NCI-H748 treated with DMSO at 0.1 percent for 48 hours (cell line): Measurements from ENCODE around the gene SWI5.
A peak's percentile ranks its signal among the peaks of the same experiment; 100 is the strongest.
"Not testable (repeated sequence)": the region's sequence is repeated elsewhere in the genome, so short reads cannot be mapped to it uniquely, and the experiment has no call there.

Experiments used
- DNase-seq: peaks from one replicate; lab custom pipeline; 2025; lab: John Stamatoyannopoulos, UW

Gene SWI5

GRCh38 chr9:128276008-128276573, at the start of gene SWI5:
Gene SWI5 (plus strand): TSS chr9:128276276.
- peak; percentile 99 for DNase-seq

GRCh38 chr9:128226412-128226801, 49.7 kb upstream of the SWI5 start:
- no peak for DNase-seq

- DNase-seq = not testable (repeated sequence)
Measured at GRCh38 chr9:128230897-128231296, 45.2 kb upstream of the SWI5 start.

DNA sequence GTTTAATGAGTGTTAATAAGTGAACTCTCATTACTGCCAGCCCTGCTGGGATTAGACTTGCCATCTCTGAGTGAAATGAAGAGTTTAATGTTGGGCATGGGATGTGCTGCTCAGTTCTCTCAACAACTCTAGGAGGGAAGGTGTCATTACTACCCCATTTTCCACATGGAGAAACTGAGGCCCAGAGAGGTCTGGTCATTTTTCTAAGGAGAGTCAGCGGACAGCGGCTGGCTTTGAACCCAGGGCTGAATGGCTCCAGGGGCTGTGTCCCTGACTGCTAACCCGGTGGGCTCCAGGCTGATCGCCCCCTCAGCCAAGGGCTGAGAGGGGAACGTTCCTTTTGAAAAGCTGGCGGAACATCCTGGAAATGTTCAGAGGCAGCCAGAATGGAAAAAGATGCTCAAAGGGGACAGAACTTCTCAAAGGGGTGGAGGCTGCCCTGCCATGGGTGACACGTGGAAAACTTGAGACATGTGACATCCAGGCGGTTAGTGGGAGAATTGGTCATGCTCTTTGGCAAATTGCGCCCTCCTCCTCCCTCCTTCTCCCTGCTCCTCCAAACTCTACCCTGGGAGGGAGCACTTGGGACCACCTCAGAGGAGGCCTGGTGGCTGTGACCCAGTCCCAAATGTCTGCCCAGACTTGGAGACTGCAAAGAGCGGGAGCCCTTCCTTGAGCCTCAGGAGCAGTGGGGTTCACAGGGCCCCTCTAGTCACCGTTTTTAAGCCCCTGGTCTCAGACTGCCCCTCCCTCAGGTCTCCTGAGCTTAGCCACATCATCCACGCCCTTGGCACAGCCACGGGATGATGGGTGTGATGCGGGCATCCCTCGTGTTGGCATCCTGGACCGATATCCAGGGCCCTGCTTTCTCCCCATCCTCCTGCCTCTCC, 44.2 kb upstream of the SWI5 start:
- no peak for DNase-seq

GRCh38 chr9:128232528-128233428, 43.3 kb upstream of the SWI5 start:
- DNase-seq = no peak

DNA sequence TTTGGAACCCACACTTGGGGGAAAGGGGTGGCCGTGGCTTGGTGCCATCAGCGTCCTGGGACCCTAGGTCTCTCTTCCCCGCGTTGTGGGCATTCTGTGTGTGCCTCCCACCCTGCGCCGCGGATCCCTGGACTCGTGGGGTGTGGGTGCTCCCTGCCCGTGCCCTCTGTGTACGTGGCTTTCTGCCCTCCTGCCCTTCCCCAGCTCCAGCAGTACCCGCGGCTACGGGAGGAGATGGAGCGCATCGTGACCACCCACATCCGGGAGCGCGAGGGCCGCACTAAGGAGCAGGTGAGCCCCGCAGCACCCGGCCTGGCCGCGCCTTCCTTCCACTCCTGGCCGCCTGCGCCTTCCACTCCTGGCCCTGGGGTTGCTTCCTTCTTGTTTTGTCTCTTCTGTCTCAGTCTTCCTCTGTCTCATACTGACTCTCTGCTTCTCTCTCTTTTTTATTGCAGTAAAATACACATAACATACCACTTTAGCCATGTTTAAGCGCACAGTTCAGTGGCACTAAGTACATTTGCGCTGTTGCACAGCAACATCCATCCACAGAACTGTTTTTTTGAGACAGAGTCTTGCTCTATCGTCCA, 42.2 kb upstream of the SWI5 start:
- no peak for DNase-seq

- no peak for DNase-seq
Measured at GRCh38 chr9:128242124-128242523, 34.0 kb upstream of the SWI5 start.

DNA sequence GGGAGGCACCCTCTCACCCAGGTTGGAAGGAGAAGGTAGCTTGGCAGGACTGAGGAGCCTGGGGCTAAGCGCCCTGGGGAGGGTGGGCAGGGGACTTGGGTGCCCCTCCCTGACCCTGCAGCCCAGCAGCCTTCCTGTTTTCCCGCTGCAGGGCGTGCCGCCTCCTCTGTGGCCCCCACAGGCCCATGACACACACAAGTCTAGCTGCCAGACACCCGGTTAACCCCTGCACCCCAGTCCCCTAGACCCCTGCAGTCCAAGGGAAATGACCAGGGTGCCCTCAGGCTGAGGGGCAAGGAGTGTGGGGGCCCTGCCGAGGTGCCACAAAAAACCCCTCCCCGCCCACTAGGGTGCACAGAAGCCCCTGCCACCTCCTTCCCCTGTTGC, 33.3 kb upstream of the SWI5 start:
- no peak for DNase-seq

GRCh38 chr9:128243215-128244018, 32.7 kb upstream of the SWI5 start:
- no peak for DNase-seq

- no peak for DNase-seq
Measured at GRCh38 chr9:128244091-128244836, 31.8 kb upstream of the SWI5 start.

DNA sequence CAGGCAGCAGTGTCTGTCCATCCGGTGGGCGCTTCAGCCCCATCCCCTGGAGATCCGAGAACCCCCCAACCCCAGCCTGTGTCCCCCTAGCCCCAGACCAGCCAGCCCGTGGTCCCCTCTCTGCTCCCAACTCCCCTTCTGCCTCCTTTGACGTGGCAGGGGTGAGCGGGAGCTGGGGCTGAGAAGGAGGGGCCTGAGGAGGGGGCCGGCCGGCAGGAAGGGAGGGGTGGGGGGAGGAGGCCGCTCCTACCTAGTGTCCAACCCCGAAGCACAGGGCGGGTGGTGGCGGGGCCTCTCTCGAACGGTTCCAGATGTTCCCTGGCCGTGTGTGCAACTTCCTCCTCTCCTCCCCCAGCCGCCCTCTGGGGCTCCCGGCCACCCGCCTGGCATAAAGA, 31.2 kb upstream of the SWI5 start:
- DNase-seq = no peak

DNA sequence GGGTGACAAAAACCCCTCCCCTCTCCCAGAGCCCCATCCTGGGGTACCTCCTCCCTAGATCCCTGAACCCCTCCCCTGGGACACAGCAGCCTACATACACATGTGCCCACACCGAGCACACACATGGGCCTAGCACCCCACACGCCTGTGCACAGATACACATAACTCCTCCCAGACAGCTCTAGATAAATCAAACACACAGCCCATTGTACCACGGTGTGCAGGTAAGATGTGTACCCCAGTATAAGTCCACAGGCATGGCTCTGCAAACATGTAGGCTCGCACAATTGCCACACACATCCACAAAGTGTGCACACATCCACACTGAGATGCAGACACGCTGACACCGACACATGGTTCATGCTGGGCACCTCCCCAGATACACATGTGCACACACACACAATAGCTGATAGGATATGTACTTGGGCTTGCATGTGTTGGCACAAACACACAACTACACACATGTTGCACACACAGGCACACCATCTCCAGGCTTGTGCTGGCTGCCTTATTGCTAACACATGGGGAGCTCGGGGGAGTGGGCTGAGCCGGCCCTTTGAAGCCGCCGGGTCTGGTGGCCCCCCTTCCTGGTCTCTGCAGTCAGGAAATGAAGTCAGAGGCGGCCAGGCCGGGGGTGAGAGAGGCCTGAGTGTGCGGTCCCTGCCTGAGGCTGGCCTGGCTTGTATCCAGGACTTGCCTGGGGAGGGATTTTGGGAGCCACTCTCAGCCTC, 30.5 kb upstream of the SWI5 start:
- DNase-seq = no peak

DNA sequence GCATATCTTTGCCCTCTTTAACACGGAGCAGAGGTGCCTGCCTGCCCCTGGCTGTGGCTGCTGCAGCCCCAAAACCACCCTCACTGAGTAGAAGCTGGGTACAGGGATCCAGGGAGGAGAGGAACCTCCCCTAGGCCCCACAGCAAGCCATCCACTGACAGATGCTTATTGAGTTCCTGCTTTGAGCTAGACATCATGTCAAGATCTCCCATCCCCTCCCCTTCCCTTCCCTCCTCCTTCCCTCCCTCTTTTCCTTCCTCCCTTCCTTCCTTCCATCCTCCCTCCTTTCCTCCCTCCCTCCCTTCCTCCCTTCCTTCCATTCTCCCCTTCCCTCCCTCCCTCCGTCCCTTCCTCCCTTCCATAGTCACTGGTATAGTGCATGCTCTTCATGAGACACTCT, 29.6 kb upstream of the SWI5 start:
- DNase-seq = no peak

GRCh38 chr9:128247226-128247803, 28.8 kb upstream of the SWI5 start:
- DNase-seq = no peak

DNA sequence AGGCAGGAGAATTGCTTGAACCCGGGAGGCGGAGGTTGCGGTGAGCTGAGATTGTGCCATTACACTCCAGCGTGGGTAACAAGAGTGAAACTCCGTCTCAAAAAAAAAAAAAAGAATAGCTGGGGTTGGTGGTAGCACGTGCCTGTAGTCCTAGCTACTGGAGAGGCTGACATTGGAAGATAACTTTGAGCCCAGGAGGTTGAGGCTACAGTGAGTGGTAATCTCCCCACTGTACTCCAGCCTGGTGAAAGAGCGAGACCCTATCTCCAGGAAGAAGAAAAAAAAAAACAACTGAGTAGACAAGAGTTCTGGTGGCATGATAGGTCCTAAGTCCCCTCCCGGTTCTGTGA, 26.5 kb upstream of the SWI5 start:
- no peak for DNase-seq

- peak; percentile 52 for DNase-seq
Measured at GRCh38 chr9:128249908-128250838, 25.9 kb upstream of the SWI5 start.

DNA sequence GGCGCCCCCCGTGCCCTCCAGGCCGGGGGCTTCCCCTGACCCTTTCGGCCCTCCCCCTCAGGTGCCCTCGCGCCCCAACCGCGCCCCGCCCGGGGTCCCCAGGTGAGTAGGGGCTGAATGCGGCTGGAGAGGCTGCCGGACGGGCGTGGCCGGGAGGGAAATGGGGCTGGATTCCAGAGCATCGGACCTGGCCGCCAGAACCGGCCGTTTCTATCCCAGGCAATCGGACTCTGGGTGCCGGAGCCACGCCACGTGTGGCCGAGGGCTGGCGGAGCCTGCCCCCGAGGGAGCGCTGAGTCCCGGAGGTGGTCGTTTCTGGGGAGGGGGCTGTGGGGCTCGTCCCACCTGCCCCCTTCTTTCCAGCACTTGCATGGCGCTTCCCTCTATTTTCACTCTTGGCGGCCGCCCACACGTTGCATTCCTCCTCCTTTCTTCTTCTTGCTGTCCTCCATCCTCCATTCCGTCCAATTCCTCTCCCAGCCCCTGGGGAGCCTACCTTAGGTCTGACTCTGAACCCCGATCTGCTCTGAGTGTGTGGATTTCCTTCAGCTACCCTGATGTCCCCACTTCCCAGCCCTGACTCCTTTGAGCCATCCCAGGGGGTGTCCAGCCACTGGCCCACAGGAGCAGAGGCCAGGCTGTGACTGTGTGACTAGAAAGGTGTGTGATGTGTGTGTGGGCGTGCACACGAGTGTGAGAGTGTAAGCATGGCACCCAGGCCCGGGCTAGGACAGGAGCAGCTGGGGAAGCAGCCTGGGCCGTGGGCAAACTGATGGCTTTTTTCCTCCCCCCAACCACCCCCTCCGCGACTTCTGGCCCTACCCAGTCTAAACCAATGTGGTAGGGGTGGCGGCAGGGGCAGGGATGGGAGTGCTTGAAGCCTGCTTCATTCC, 25.0 kb upstream of the SWI5 start:
- DNase-seq = no peak

GRCh38 chr9:128251732-128252100, 24.4 kb upstream of the SWI5 start:
- DNase-seq = no peak
